IMR-90 (cell line): ENCODE measurements around the gene CLIC3. TPM values are rescaled to one million over a fixed set of nuclear protein-coding genes. Genes with fewer than 3 reads are reported as not detected.

Source experiments
- ATAC-seq: fragments of 200-7000 bp; cut with Tn5 transposase; 2 replicates; pipeline ENCODE4 v1.9.1; 2020; ENCODE audit warnings: low read depth, mild to moderate bottlenecking, moderate library complexity
- BruUV-seq: library from RNA; stranded (reverse); fragments of 400-500 nt; replicated peaks from 2 replicates; lab custom pipeline; 2021; lab: Mats Ljungman, UMichigan
- CTCF ChIA-PET: fragments of 300-600 bp; formaldehyde crosslinking; extraction: SDS; loops from one replicate; lab custom pipeline; 2021; ENCODE audit warnings: antibody characterized with exemption; lab: Yijun Ruan, JAX
- POLR2A ChIA-PET: fragments of 300-600 bp; sonication (Branson Sonifier 250); formaldehyde crosslinking; loops from one replicate; lab custom pipeline; 2022; ENCODE audit warnings: antibody characterized with exemption; ENCODE audit not compliant: unreplicated experiment; lab: Charles Lee
- DNase-seq: peaks from one replicate; pipeline ENCODE4 v3.0.0; 2013
- H2AFZ ChIP-seq: replicated peaks from 2 replicates; pipeline ENCODE3; 2013; ENCODE audit warnings: low read length, mild to moderate bottlenecking; ENCODE audit not compliant: poor library complexity
- H2AK5ac ChIP-seq: 2 replicates; pipeline ENCODE4 v1.6.1; 2013; ENCODE audit warnings: low read depth, low read length, inconsistent platforms
- H2AK9ac ChIP-seq: replicated peaks from 2 replicates; pipeline ENCODE3; 2013; ENCODE audit warnings: mild to moderate bottlenecking, low read depth, low read length, moderate library complexity; ENCODE audit not compliant: poor library complexity
- H2BK120ac ChIP-seq: 2 replicates; pipeline ENCODE4 v1.6.1; 2013; ENCODE audit warnings: low read depth, low read length, inconsistent platforms
- H2BK15ac ChIP-seq: 3 replicates; pipeline ENCODE4 v1.6.1; 2013; ENCODE audit warnings: low read depth, low read length, inconsistent platforms
- H2BK20ac ChIP-seq: 2 replicates; pipeline ENCODE4 v1.6.1; 2013; ENCODE audit warnings: low read depth, mild to moderate bottlenecking, inconsistent platforms, low read length, moderate library complexity
- H2BK5ac ChIP-seq: 2 replicates; pipeline ENCODE4 v1.6.1; 2013; ENCODE audit warnings: mild to moderate bottlenecking, low read depth, low read length, inconsistent platforms; ENCODE audit not compliant: poor library complexity, severe bottlenecking
- H3K14ac ChIP-seq: replicated peaks from 2 replicates; pipeline ENCODE4 v1.6.1; 2013; ENCODE audit warnings: low read depth, low read length, inconsistent platforms
- H3K18ac ChIP-seq: 2 replicates; pipeline ENCODE4 v1.6.1; 2013; ENCODE audit warnings: low read depth, low read length, control low read depth
- H3K23ac ChIP-seq: 2 replicates; pipeline ENCODE4 v1.6.1; 2013; ENCODE audit warnings: low read depth, low read length, inconsistent platforms
- H3K27ac ChIP-seq: 2 replicates; pipeline ENCODE4 v1.5.1; 2013; ENCODE audit warnings: mild to moderate bottlenecking, control low read depth, low read length; ENCODE audit not compliant: insufficient read depth
- H3K27me3 ChIP-seq: 2 replicates; pipeline ENCODE4 v1.6.1; 2013; ENCODE audit warnings: low read length; ENCODE audit not compliant: control insufficient read depth, insufficient read depth
- H3K36me3 ChIP-seq: 2 replicates; pipeline ENCODE4 v1.6.1; 2013; ENCODE audit warnings: low read length, mixed read lengths; ENCODE audit not compliant: control insufficient read depth, insufficient read depth
- H3K4ac ChIP-seq: 2 replicates; pipeline ENCODE4 v1.6.1; 2013; ENCODE audit warnings: low read depth, low read length, inconsistent platforms
- H3K4me1 ChIP-seq: 2 replicates; pipeline ENCODE4 v1.6.1; 2013; ENCODE audit warnings: low read length, mixed read lengths; ENCODE audit not compliant: control insufficient read depth, insufficient read depth
- H3K4me2 ChIP-seq: 2 replicates; pipeline ENCODE4 v1.6.1; 2013; ENCODE audit warnings: low read depth, mild to moderate bottlenecking, control low read depth, low read length, moderate library complexity
- H3K4me3 ChIP-seq: 2 replicates; pipeline ENCODE4 v1.5.1; 2013; ENCODE audit warnings: low read depth, mild to moderate bottlenecking, control low read depth, low read length, moderate library complexity; ENCODE audit not compliant: insufficient read depth
- H3K56ac ChIP-seq: 2 replicates; pipeline ENCODE4 v1.6.1; 2013; ENCODE audit warnings: low read length, inconsistent platforms; ENCODE audit not compliant: insufficient read depth; ENCODE audit errors: extremely low read depth
- H3K79me1 ChIP-seq, 2 experiments: 2 replicates each; pipeline ENCODE4 v1.6.1; 2013; ENCODE audit warnings: low read length in 2 of 2, inconsistent platforms in 1 of 2, low read depth in 1 of 2
- H3K9ac ChIP-seq: 2 replicates; pipeline ENCODE4 v1.6.1; 2013; ENCODE audit warnings: low read depth, low read length, control low read depth
- H3K9me1 ChIP-seq: 2 replicates; pipeline ENCODE4 v1.6.1; 2013; ENCODE audit warnings: low read length, inconsistent platforms; ENCODE audit not compliant: insufficient read depth
- H3K9me3 ChIP-seq: 2 replicates; pipeline ENCODE4 v1.6.1; 2013; ENCODE audit warnings: low read length; ENCODE audit not compliant: control insufficient read depth, insufficient read depth
- H4K20me1 ChIP-seq: 2 replicates; pipeline ENCODE4 v1.6.1; 2013; ENCODE audit warnings: low read length, inconsistent platforms; ENCODE audit not compliant: insufficient read depth
- H4K5ac ChIP-seq: 2 replicates; pipeline ENCODE4 v1.6.1; 2013; ENCODE audit warnings: mild to moderate bottlenecking, low read depth, low read length, control low read depth
- H4K8ac ChIP-seq, 2 experiments: 2 replicates each; pipeline ENCODE4 v1.6.1; 2013; ENCODE audit warnings: low read depth in 2 of 2, low read length in 2 of 2, control low read depth in 1 of 2, inconsistent platforms in 1 of 2
- H4K91ac ChIP-seq: 2 replicates; pipeline ENCODE4 v1.6.1; 2013; ENCODE audit warnings: low read depth, low read length, inconsistent platforms; ENCODE audit not compliant: insufficient read depth
- BHLHE40 ChIP-seq: fragments of 150-350 bp; IDR thresholded peaks from 2 replicates; pipeline ENCODE4 v1.6.1; 2016; ENCODE audit warnings: mild to moderate bottlenecking, low read depth, low read length
- CEBPB ChIP-seq: IDR thresholded peaks from 2 replicates; pipeline ENCODE4 v1.6.1; 2012; ENCODE audit warnings: low read depth, low read length, improper control_type of control experiment
- CHD1 ChIP-seq: IDR thresholded peaks from 2 replicates; pipeline ENCODE4 v1.6.1; 2012; ENCODE audit warnings: low read depth, low read length, improper control_type of control experiment
- FOS ChIP-seq: fragments of 150-350 bp; IDR thresholded peaks from 2 replicates; pipeline ENCODE4 v1.6.1; 2016; ENCODE audit warnings: low read depth, low read length
- MAFK ChIP-seq: IDR thresholded peaks from 2 replicates; pipeline ENCODE4 v1.6.1; 2012; ENCODE audit warnings: low read depth, low read length, improper control_type of control experiment
- MAZ ChIP-seq: IDR thresholded peaks from 2 replicates; pipeline ENCODE4 v1.6.1; 2012; ENCODE audit warnings: low read depth, mild to moderate bottlenecking, low read length, improper control_type of control experiment, moderate library complexity, borderline replicate concordance
- MXI1 ChIP-seq: IDR thresholded peaks from 2 replicates; pipeline ENCODE4 v1.6.1; 2012; ENCODE audit warnings: low read depth, mild to moderate bottlenecking, low read length, moderate library complexity, borderline replicate concordance
- NFE2L2 ChIP-seq: fragments of 150-350 bp; IDR thresholded peaks from 2 replicates; pipeline ENCODE4 v1.6.1; 2016; ENCODE audit warnings: low read depth, mild to moderate bottlenecking, low read length
- POLR2A ChIP-seq: IDR thresholded peaks from 2 replicates; pipeline ENCODE4 v1.6.1; 2012; ENCODE audit warnings: mild to moderate bottlenecking, low read depth, low read length
- RAD21 ChIP-seq: IDR thresholded peaks from 2 replicates; pipeline ENCODE4 v1.6.1; 2012; ENCODE audit warnings: low read length, improper control_type of control experiment
- RCOR1 ChIP-seq: IDR thresholded peaks from 2 replicates; pipeline ENCODE4 v1.6.1; 2012; ENCODE audit warnings: mild to moderate bottlenecking, low read length, improper control_type of control experiment; ENCODE audit not compliant: insufficient replicate concordance
- RFX5 ChIP-seq: IDR thresholded peaks from 2 replicates; pipeline ENCODE4 v1.8.0; 2012; ENCODE audit warnings: low read depth, mild to moderate bottlenecking, low read length, moderate library complexity
- SMC3 ChIP-seq: fragments of 150-350 bp; IDR thresholded peaks from 2 replicates; pipeline ENCODE4 v1.6.1; 2016; ENCODE audit warnings: low read depth, mild to moderate bottlenecking, antibody characterized with exemption, low read length, moderate library complexity
- WGBS, 2 experiments: methylation state at CpG; one replicate each; pipeline versions ENCODE4 v1.1.5 to v1.1.7; 2013; ENCODE audit warnings: missing lambda C conversion rate in 2 of 2; ENCODE audit not compliant: insufficient read length in 1 of 2; ENCODE audit errors: extremely low coverage in 2 of 2; 5-methylcytosine and 5-hydroxymethylcytosine counted together
- dilution Hi-C: fragments of 300-500 bp; cut with HindIII; formaldehyde crosslinking; loops from one replicate; pipeline ENCODE4 v1.14.3; 2018; ENCODE audit warnings: low sequenced_read_pairs; ENCODE audit not compliant: unreplicated experiment
- in situ Hi-C: fragments of 300-500 bp; cut with MboI; formaldehyde crosslinking; loops from 3 replicates; pipeline ENCODE4 v1.14.3; 2019; ENCODE audit warnings: low sequenced_read_pairs, inconsistent platforms, mixed read lengths
- intact Hi-C: fragments of 100-400 bp; cut with micrococcal nuclease; formaldehyde crosslinking; loops from 2 replicates; pipeline ENCODE4 v1.10.0; 2022
- polyA plus RNA-seq, 3 experiments: library from polyadenylated mRNA; depleted of rRNA; stranded (reverse); fragments of >200 nt; gene quantifications; 2 replicates each; pipeline ENCODE4 v1.2.3, GENCODE V29; 2012; ENCODE audit warnings: low replicate concordance in 1 of 3
- total RNA-seq: library from RNA; depleted of rRNA; stranded (reverse); fragments of >200 nt; gene quantifications from 2 replicates; pipeline ENCODE4 v1.2.3, GENCODE V29; 2012
- TF ChIP-seq, protein P1 (sequence below): conservative IDR thresholded peaks from 2 replicates; pipeline ENCODE4 v1.5.1; 2012; ENCODE audit warnings: mild to moderate bottlenecking, low read depth, low read length, improper control_type of control experiment
- TF ChIP-seq, protein P2 (sequence below): fragments of 150-350 bp; IDR thresholded peaks from 2 replicates; pipeline ENCODE4 v1.6.1; 2017; ENCODE audit warnings: mild to moderate bottlenecking, antibody characterized with exemption, low read length, low read depth
- TF ChIP-seq, protein P3 (sequence below): fragments of 150-350 bp; IDR thresholded peaks from 2 replicates; pipeline ENCODE4 v1.6.1; 2016; ENCODE audit warnings: low read depth, mild to moderate bottlenecking, low read length, moderate library complexity, borderline replicate concordance

Gene CLIC3
- total and polyA plus RNA-seq, 2 of the 4 experiments (the other 2 are of a cell fraction): 0.18 to 1.7 TPM

DNA sequence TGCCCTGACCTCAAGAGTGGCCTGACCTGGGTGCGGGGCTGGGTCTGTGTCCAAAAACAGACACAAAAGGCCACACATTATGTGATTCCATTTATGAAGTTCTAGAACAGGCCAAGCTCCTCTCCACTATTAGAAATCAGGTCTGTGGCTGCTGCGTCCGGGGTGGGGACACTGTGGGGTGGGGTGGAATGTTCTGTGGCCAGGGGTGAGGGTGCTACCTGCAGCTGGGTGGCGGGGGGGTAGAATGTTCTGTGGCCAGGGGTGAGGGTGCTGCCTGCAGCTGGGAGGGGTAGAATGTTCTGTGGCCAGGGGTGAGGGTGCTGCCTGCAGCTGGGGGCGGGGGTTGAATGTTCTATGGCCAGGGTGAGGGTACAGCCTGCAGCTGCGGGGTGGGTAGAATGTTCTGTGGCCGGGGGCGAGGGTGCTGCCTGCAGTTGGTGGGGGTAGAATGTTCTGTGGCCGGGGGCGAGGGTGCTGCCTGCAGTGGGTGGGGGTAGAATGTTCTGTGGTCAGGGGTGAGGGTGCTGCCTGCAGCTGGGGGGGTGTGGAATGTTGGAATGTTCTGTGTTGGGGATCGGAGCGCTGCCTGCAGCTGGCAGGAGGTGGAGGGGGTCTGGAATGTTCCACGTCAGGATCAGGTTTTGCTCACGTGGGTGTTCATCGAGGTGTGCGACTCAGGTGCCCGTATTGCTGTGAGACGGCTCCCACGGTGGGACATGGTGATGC is 36.0 kb downstream of the CLIC3 start:
- Histone ChIP-seq H3K9ac (no peak overlapping the region), H3K79me1 (no peaks in the 10 kb centered on the region), H4K5ac (no peak overlapping the region), H3K56ac (no peak overlapping the region), H3K4me2 (no peak overlapping the region), H3K27me3 (peaks cover 22% of the 10 kb centered on the region), H2AK5ac (no peak overlapping the region), H3K18ac (no peak overlapping the region), H3K23ac (no peak overlapping the region), H3K4me3 (no peak overlapping the region), H4K20me1 (no peaks in the 10 kb centered on the region), H3K9me3 (peaks cover 3% of the 10 kb centered on the region), H2BK5ac (no peak overlapping the region), H3K27ac (no peak overlapping the region), H2AK9ac (peak overlapping the region; percentile 13), H3K4ac (no peak overlapping the region), H3K9me1 (peaks cover 2% of the 10 kb centered on the region; the same call in 1 of the 2 replicates), H2BK20ac (no peak overlapping the region), H4K8ac (no peak overlapping the region), H2BK15ac (no peak overlapping the region), H2BK120ac (no peak overlapping the region), H4K91ac (no peak overlapping the region), H3K14ac (no peak overlapping the region), H3K36me3 (no peaks in the 10 kb centered on the region), H2AFZ (no peak overlapping the region), H3K4me1 (no peaks in the 10 kb centered on the region)
- no peak for ATAC-seq
- WGBS, 2 experiments: 66% methylated on average over 8 of the region's 19 CpGs; no CpG with 5 or more reads in 1 of the 2 experiments
- DNase-seq: no peak
- in situ Hi-C loops: no loop called here
- TF ChIP-seq POLR2A: no peak
- no peak for TF ChIP-seq CHD1
- no peak for TF ChIP-seq MXI1
- TF ChIP-seq CEBPB: no peak
- no peak for TF ChIP-seq BHLHE40
- no peak for TF ChIP-seq FOS
- TF ChIP-seq RAD21: no peak
- TF ChIP-seq, protein P1, sequence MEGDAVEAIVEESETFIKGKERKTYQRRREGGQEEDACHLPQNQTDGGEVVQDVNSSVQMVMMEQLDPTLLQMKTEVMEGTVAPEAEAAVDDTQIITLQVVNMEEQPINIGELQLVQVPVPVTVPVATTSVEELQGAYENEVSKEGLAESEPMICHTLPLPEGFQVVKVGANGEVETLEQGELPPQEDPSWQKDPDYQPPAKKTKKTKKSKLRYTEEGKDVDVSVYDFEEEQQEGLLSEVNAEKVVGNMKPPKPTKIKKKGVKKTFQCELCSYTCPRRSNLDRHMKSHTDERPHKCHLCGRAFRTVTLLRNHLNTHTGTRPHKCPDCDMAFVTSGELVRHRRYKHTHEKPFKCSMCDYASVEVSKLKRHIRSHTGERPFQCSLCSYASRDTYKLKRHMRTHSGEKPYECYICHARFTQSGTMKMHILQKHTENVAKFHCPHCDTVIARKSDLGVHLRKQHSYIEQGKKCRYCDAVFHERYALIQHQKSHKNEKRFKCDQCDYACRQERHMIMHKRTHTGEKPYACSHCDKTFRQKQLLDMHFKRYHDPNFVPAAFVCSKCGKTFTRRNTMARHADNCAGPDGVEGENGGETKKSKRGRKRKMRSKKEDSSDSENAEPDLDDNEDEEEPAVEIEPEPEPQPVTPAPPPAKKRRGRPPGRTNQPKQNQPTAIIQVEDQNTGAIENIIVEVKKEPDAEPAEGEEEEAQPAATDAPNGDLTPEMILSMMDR: no peak
- TF ChIP-seq MAFK: no peak
- no peak for TF ChIP-seq SMC3
- no peak for TF ChIP-seq RFX5
- TF ChIP-seq NFE2L2: no peak
- TF ChIP-seq MAZ: no peak
- TF ChIP-seq, protein P2, sequence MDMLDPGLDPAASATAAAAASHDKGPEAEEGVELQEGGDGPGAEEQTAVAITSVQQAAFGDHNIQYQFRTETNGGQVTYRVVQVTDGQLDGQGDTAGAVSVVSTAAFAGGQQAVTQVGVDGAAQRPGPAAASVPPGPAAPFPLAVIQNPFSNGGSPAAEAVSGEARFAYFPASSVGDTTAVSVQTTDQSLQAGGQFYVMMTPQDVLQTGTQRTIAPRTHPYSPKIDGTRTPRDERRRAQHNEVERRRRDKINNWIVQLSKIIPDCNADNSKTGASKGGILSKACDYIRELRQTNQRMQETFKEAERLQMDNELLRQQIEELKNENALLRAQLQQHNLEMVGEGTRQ: no peak
- TF ChIP-seq, protein P3, sequence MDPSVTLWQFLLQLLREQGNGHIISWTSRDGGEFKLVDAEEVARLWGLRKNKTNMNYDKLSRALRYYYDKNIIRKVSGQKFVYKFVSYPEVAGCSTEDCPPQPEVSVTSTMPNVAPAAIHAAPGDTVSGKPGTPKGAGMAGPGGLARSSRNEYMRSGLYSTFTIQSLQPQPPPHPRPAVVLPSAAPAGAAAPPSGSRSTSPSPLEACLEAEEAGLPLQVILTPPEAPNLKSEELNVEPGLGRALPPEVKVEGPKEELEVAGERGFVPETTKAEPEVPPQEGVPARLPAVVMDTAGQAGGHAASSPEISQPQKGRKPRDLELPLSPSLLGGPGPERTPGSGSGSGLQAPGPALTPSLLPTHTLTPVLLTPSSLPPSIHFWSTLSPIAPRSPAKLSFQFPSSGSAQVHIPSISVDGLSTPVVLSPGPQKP: no peak
- no peak for TF ChIP-seq RCOR1
- no TSS peak for BruUV-seq
- CTCF ChIA-PET: interaction anchor here (1.0 kb wide), 1 partner anchor 13 kb away, joined by 4 read pairs; no protein-coding TSS in a partner anchor
- dilution Hi-C loops: no loop called here
- POLR2A ChIA-PET: no interaction called here
- intact Hi-C loops: no loop called here
